GM12878 (cell line): ENCODE measurements around the gene ZNF768. TPM values are rescaled to one million over a fixed set of nuclear protein-coding genes. Genes with fewer than 3 reads are reported as not detected.
A peak's percentile ranks its signal among the peaks of the same experiment; 100 is the strongest.

Experiments used
- ATF7 ChIP-seq: fragments of 450-650 bp; IDR thresholded peaks from 2 replicates; pipeline ENCODE4 v1.6.1; 2016; ENCODE audit warnings: low read depth, mild to moderate bottlenecking
- BACH1 ChIP-seq: fragments of 450-650 bp; IDR thresholded peaks from 2 replicates; pipeline ENCODE4 v1.6.1; 2017; ENCODE audit warnings: mild to moderate bottlenecking, borderline replicate concordance
- BRCA1 ChIP-seq: IDR thresholded peaks from 2 replicates; pipeline ENCODE4 v1.6.1; 2011; ENCODE audit warnings: low read depth, low read length, improper control_type of control experiment
- CEBPB ChIP-seq, 2 experiments: fragments of 150-350 bp in 1 of 2; IDR thresholded peaks; 2 replicates each; pipeline ENCODE4 v1.6.1; 2012 to 2014; ENCODE audit warnings: low read depth in 2 of 2, low read length in 2 of 2, borderline replicate concordance in 1 of 2, inconsistent platforms in 1 of 2
- FOS ChIP-seq: IDR thresholded peaks from 3 replicates; pipeline ENCODE4 v1.6.1; 2011; ENCODE audit warnings: borderline replicate concordance; ENCODE audit not compliant: insufficient read length; ENCODE audit errors: extremely low read depth
- FOXK2 ChIP-seq: fragments of 450-650 bp; IDR thresholded peaks from 2 replicates; pipeline ENCODE4 v1.6.1; 2017; ENCODE audit warnings: mild to moderate bottlenecking, moderate library complexity
- IKZF2 ChIP-seq, 2 experiments: fragments of 450-650 bp; IDR thresholded peaks; 2 replicates each; pipeline ENCODE4 v1.6.1; 2017; ENCODE audit warnings: mild to moderate bottlenecking in 2 of 2, moderate library complexity in 2 of 2
- IRF4 ChIP-seq: IDR thresholded peaks from 2 replicates; pipeline ENCODE4 v1.6.1; 2011; ENCODE audit warnings: low read depth, low read length
- JUNB ChIP-seq: IDR thresholded peaks from 2 replicates; pipeline ENCODE4 v1.6.1; 2016; ENCODE audit warnings: antibody characterized with exemption, mild to moderate bottlenecking
- MYB ChIP-seq: fragments of 150-350 bp; IDR thresholded peaks from 2 replicates; pipeline ENCODE4 v1.6.1; 2014; ENCODE audit warnings: mild to moderate bottlenecking, low read depth, low read length, borderline replicate concordance
- MYC ChIP-seq: IDR thresholded peaks from 2 replicates; pipeline ENCODE4 v1.6.1; 2011; ENCODE audit warnings: mild to moderate bottlenecking, low read length, moderate library complexity, inconsistent platforms; ENCODE audit not compliant: insufficient read depth, insufficient replicate concordance, insufficient read length, severe bottlenecking
- NFYA ChIP-seq: IDR thresholded peaks from 2 replicates; pipeline ENCODE4 v1.6.1; 2011; ENCODE audit warnings: low read depth, mild to moderate bottlenecking, low read length, improper control_type of control experiment, borderline replicate concordance
- POLR2A ChIP-seq: IDR thresholded peaks from 2 replicates; pipeline ENCODE4 v1.6.1; 2011; ENCODE audit warnings: low read depth, mild to moderate bottlenecking, low read length
- POLR2AphosphoS5 ChIP-seq: IDR thresholded peaks from 2 replicates; pipeline ENCODE4 v1.6.1; 2011; ENCODE audit warnings: mild to moderate bottlenecking, low read length, inconsistent platforms
- RAD51 ChIP-seq: fragments of 450-650 bp; IDR thresholded peaks from 2 replicates; pipeline ENCODE4 v1.6.1; 2016; ENCODE audit warnings: moderate library complexity, mild to moderate bottlenecking, inconsistent platforms
- SIX5 ChIP-seq: IDR thresholded peaks from 2 replicates; pipeline ENCODE4 v1.6.1; 2011; ENCODE audit warnings: mild to moderate bottlenecking, low read depth, low read length, moderate library complexity; ENCODE audit not compliant: severe bottlenecking
- SMAD5 ChIP-seq: IDR thresholded peaks from 2 replicates; pipeline ENCODE4 v1.6.1; 2016; ENCODE audit warnings: antibody characterized with exemption, low read depth
- SREBF1 ChIP-seq: IDR thresholded peaks from 2 replicates; pipeline ENCODE4 v1.6.1; 2012; ENCODE audit warnings: mild to moderate bottlenecking, low read length
- SREBF2 ChIP-seq: IDR thresholded peaks from 2 replicates; pipeline ENCODE4 v1.6.1; 2012; ENCODE audit warnings: mild to moderate bottlenecking, low read length
- TARDBP ChIP-seq: IDR thresholded peaks from 2 replicates; pipeline ENCODE4 v1.6.1; 2016; ENCODE audit warnings: borderline replicate concordance
- TCF12 ChIP-seq: IDR thresholded peaks from 2 replicates; pipeline ENCODE4 v1.6.1; 2011; ENCODE audit warnings: low read depth, mild to moderate bottlenecking, low read length
- ZNF274 ChIP-seq: IDR thresholded peaks from one replicate; pipeline ENCODE4 v1.8.0; 2011; ENCODE audit not compliant: insufficient read length, insufficient read depth
- polyA plus RNA-seq, 11 experiments: library from polyadenylated mRNA; depleted of rRNA in 4 of 11; unstranded in 6 of 11; stranded (reverse) in 5 of 11; fragments of >200 nt; fragmentation: Nextera tagmentation in 4 of 11; fragmentation: Illumina TruSeq in 1 of 11; extraction: Ambion mirVana in 4 of 11; extraction: Trizol in 1 of 11; gene quantifications; 1 replicate in 1 of 11; 2 replicates in 10 of 11; pipeline versions ENCODE4 v1.2.1 to v1.2.3, GENCODE V29; 2011 to 2016; ENCODE audit warnings: inconsistent platforms in 2 of 11, missing spikeins in 2 of 11, low read depth in 1 of 11
- total RNA-seq, 4 experiments: library from RNA; depleted of rRNA in 3 of 4; stranded (reverse); fragments of >200 nt in 3 of 4; fragmentation: Illumina TruSeq in 1 of 4; extraction: Trizol in 1 of 4; gene quantifications; 2 replicates each; pipeline versions ENCODE4 v1.2.1 to v1.2.3, GENCODE V29; 2013 to 2021
- TF ChIP-seq, protein P1 (sequence below): fragments of 450-650 bp; IDR thresholded peaks from 2 replicates; pipeline ENCODE4 v1.6.1; 2017; ENCODE audit warnings: mild to moderate bottlenecking, moderate library complexity
- TF ChIP-seq, protein P2 (sequence below): fragments of 450-650 bp; IDR thresholded peaks from 2 replicates; pipeline ENCODE4 v1.6.1; 2014; ENCODE audit warnings: mild to moderate bottlenecking
- TF ChIP-seq, protein P3 (sequence below): fragments of 450-650 bp; conservative IDR thresholded peaks from 2 replicates; pipeline ENCODE4 v1.6.1; 2017; ENCODE audit warnings: mild to moderate bottlenecking, moderate library complexity
- TF ChIP-seq, protein P4 (sequence below): IDR thresholded peaks from 2 replicates; pipeline ENCODE4 v1.6.1; 2012; ENCODE audit warnings: low read depth, low read length, improper control_type of control experiment

ZNF768 gene
- total and polyA plus RNA-seq, 10 of the 15 experiments (the other 5 are each of a cell fraction or from before 2014, with no cell fraction given), result 0.05 to 23.1 (median 9.1) TPM

DNA sequence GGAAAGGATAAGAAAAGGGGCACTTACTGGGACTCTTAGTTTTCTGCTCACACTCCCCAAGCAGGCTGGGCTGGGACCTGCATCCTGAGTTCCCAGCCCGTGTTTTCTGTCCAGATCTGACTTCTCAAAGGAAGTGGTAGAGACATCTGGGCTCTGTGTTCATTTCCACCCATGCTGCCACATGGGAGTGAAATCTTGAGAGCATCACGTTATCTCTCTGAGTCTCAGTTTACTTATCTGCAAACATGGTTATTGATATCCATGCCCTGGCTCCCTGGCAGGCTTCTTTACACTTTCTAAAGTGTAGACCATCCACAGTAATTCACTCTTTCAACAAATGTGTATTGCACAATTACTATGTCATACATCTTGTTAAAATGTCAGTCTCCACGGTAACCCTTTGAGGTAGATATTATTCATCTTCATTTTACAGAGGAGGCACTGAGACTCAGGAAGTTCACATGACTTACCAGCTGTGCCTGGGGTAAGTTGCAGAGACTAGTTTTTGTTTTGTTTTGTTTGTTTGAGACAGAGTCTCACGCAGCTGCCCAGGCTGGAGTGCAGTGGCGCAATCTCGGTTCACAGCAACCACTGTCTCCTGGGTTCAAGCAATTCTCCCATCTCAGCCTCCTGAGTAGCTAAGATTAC lies 41.7 kb upstream of the ZNF768 start (continued):
- TF ChIP-seq TARDBP (no peak), FOXK2 (no peak), TCF12 (peak; percentile 60; the same call in 1 of the 2 replicates), IKZF2 (IDR thresholded peaks at IDR 0.05) (no peak), JUNB (0 out of 2 replicates have a peak, but pooled peaks have one; percentile 9), ATF7 (peak; percentile 66), NFYA (no peak), BRCA1 (no peak), CEBPB (IDR thresholded peaks at IDR 0.05; ENCODE audit: borderline replicate concordance in 1 of 2, low read depth in 2 of 2, low read length in 2 of 2) (peak in 1 of 2 experiments; percentile 76; a peak in 1 of 4 replicates), POLR2A (peak; percentile 31; the same call in 1 of the 2 replicates), SREBF2 (no peak), MYB (no peak), FOS (no peak), IRF4 (no peak), SMAD5 (no peak; the same call in 1 of the 2 replicates), ZNF274 (no peak), POLR2AphosphoS5 (0 out of 2 replicates have a peak, but pooled peaks have one; percentile 21), BACH1 (no peak), RAD51 (peak; percentile 82), MYC (no peak), SREBF1 (no peak), SIX5 (no peak)
- TF ChIP-seq, protein P1, sequence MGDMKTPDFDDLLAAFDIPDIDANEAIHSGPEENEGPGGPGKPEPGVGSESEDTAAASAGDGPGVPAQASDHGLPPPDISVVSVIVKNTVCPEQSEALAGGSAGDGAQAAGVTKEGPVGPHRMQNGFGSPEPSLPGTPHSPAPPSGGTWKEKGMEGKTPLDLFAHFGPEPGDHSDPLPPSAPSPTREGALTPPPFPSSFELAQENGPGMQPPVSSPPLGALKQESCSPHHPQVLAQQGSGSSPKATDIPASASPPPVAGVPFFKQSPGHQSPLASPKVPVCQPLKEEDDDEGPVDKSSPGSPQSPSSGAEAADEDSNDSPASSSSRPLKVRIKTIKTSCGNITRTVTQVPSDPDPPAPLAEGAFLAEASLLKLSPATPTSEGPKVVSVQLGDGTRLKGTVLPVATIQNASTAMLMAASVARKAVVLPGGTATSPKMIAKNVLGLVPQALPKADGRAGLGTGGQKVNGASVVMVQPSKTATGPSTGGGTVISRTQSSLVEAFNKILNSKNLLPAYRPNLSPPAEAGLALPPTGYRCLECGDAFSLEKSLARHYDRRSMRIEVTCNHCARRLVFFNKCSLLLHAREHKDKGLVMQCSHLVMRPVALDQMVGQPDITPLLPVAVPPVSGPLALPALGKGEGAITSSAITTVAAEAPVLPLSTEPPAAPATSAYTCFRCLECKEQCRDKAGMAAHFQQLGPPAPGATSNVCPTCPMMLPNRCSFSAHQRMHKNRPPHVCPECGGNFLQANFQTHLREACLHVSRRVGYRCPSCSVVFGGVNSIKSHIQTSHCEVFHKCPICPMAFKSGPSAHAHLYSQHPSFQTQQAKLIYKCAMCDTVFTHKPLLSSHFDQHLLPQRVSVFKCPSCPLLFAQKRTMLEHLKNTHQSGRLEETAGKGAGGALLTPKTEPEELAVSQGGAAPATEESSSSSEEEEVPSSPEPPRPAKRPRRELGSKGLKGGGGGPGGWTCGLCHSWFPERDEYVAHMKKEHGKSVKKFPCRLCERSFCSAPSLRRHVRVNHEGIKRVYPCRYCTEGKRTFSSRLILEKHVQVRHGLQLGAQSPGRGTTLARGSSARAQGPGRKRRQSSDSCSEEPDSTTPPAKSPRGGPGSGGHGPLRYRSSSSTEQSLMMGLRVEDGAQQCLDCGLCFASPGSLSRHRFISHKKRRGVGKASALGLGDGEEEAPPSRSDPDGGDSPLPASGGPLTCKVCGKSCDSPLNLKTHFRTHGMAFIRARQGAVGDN, result peak; percentile 48; the same call in 1 of the 2 replicates
- TF ChIP-seq, protein P2, sequence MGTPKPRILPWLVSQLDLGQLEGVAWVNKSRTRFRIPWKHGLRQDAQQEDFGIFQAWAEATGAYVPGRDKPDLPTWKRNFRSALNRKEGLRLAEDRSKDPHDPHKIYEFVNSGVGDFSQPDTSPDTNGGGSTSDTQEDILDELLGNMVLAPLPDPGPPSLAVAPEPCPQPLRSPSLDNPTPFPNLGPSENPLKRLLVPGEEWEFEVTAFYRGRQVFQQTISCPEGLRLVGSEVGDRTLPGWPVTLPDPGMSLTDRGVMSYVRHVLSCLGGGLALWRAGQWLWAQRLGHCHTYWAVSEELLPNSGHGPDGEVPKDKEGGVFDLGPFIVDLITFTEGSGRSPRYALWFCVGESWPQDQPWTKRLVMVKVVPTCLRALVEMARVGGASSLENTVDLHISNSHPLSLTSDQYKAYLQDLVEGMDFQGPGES, result no peak
- TF ChIP-seq, protein P3, sequence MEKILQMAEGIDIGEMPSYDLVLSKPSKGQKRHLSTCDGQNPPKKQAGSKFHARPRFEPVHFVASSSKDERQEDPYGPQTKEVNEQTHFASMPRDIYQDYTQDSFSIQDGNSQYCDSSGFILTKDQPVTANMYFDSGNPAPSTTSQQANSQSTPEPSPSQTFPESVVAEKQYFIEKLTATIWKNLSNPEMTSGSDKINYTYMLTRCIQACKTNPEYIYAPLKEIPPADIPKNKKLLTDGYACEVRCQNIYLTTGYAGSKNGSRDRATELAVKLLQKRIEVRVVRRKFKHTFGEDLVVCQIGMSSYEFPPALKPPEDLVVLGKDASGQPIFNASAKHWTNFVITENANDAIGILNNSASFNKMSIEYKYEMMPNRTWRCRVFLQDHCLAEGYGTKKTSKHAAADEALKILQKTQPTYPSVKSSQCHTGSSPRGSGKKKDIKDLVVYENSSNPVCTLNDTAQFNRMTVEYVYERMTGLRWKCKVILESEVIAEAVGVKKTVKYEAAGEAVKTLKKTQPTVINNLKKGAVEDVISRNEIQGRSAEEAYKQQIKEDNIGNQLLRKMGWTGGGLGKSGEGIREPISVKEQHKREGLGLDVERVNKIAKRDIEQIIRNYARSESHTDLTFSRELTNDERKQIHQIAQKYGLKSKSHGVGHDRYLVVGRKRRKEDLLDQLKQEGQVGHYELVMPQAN, result no peak; the same call in 1 of the 2 replicates
- TF ChIP-seq, protein P4, sequence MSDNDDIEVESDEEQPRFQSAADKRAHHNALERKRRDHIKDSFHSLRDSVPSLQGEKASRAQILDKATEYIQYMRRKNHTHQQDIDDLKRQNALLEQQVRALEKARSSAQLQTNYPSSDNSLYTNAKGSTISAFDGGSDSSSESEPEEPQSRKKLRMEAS, result no peak
